ENCODE data around the gene KIF1C. TPM values are rescaled to one million over a fixed set of nuclear protein-coding genes. Genes with fewer than 3 reads are reported as not detected.
A peak's percentile ranks its signal among the peaks of the same experiment; 100 is the strongest.

KIF1C gene
- total RNA-seq, 1 donor from 2014 or later, result 46.9 TPM

DNA sequence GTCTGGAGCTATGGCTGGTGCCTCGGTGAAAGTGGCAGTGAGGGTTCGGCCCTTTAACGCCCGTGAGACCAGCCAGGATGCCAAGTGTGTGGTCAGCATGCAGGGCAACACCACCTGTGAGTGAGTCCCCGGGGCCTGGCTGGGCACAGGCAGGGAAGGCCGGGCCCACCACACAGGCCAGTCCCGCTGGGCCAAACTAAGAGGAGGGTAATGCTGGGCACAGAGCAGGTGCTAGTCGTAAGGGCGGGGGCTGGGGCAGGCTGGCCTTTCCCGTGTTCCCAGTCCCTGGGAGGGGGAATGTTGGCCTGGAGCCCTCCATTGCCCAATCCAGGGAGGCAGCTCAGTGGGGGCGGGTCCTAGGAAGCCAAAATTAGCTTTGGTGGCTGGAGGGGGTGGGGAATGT is 2.5 kb downstream of the KIF1C start:
- H3K4me1 ChIP-seq, result peaks cover 33% of the 10 kb centered on the region
- H3K36me3 ChIP-seq, result peaks cover 0 to 41% of the 10 kb centered on the region in 2 donors
- intact Hi-C loops (cut with DNase I), result no loop called here
- peak overlapping the region; percentile 89 for H3K27ac ChIP-seq
- no peaks in the 10 kb centered on the region for H3K27me3 ChIP-seq
- peak overlapping the region; percentile 85 to 95 for H3K4me3 ChIP-seq
- DNase-seq (ENCODE audit: extremely low spot score in 2 of 2), result no peak
- TF ChIP-seq POLR2A (IDR thresholded peaks at IDR 0.05), result no peak
- peak in 1 of 2 donors; percentile 34 for TF ChIP-seq POLR2AphosphoS5 (IDR thresholded peaks at IDR 0.05; ENCODE audit: insufficient read depth in 1 of 2, low read depth in 1 of 2)
- TF ChIP-seq, protein P1, sequence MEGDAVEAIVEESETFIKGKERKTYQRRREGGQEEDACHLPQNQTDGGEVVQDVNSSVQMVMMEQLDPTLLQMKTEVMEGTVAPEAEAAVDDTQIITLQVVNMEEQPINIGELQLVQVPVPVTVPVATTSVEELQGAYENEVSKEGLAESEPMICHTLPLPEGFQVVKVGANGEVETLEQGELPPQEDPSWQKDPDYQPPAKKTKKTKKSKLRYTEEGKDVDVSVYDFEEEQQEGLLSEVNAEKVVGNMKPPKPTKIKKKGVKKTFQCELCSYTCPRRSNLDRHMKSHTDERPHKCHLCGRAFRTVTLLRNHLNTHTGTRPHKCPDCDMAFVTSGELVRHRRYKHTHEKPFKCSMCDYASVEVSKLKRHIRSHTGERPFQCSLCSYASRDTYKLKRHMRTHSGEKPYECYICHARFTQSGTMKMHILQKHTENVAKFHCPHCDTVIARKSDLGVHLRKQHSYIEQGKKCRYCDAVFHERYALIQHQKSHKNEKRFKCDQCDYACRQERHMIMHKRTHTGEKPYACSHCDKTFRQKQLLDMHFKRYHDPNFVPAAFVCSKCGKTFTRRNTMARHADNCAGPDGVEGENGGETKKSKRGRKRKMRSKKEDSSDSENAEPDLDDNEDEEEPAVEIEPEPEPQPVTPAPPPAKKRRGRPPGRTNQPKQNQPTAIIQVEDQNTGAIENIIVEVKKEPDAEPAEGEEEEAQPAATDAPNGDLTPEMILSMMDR (IDR thresholded peaks at IDR 0.05), result no peak
- no peaks in the 10 kb centered on the region for H3K9me3 ChIP-seq

DNA sequence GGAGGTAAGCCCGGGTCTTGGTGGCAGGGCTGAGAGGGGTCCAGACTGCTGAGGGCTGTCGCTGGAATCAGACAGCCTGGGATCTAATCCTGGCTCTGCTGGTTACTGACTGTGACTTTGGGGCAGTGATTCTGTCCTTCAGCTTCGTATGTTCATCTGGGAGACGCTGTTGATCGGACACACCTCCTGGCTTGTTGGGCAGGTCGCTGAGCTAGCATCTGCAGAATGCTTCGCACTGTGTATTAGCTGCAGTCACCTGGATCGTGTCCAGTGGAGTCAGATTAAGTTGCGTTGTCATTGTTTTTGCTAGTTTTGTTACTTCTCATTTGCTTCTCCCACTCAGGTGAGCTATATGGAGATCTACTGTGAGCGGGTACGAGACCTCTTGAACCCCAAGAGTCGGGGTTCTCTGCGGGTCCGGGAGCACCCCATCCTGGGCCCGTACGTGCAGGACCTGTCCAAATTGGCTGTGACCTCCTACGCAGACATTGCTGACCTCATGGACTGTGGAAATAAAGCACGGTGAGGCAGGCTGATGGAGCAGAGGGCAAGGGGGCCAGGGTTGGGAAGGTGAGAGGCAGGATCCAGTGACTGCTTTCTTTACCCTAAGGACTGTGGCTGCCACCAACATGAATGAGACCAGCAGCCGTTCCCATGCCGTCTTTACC is 4.5 kb downstream of the KIF1C start:
- TF ChIP-seq POLR2A (IDR thresholded peaks at IDR 0.05), result no peak
- TF ChIP-seq POLR2AphosphoS5 (IDR thresholded peaks at IDR 0.05; ENCODE audit: insufficient read depth in 1 of 2, low read depth in 1 of 2), result no peak
- TF ChIP-seq, protein P1 (IDR thresholded peaks at IDR 0.05), result no peak
- H3K27me3 ChIP-seq, result no peaks in the 10 kb centered on the region
- H3K4me1 ChIP-seq, result peaks cover 26% of the 10 kb centered on the region
- H3K4me3 ChIP-seq, result no peak overlapping the region
- DNase-seq (ENCODE audit: extremely low spot score in 2 of 2), result no peak
- peaks cover 0 to 61% of the 10 kb centered on the region in 2 donors for H3K36me3 ChIP-seq
- intact Hi-C loops (cut with DNase I), result no loop called here
- H3K9me3 ChIP-seq, result no peaks in the 10 kb centered on the region
- no peak overlapping the region for H3K27ac ChIP-seq

DNA sequence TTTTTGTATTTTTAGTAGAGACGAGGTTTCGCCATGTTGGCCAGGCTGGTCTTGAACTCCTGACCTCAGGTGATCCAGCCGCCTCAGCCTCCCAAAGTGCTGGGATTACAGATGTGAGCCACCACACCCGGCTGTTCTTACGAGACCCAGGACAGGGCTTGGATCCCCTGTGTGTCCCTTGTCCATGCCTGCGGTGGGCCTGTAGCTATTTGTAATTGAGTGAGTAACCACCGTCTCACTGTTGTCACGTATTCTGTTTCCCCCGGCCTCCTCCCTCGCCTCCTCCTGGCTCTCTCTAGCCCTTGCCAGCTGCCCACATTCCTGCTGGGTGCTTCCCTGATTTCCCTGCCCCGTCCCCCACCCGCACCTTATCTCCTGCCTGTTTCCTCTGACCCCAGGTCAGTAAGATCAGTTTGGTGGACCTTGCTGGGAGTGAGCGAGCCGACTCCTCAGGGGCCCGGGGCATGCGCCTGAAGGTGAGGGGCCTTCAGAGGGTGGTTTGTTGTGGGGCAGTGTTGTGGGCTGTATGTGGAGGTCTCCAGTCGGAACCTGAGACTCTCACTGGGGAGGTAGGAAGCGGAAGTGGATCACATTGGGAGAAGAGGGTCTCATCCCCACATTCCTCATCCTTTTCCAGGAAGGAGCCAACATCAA is 5.6 kb downstream of the KIF1C start:
- Histone ChIP-seq H3K36me3 (peaks cover 0 to 72% of the 10 kb centered on the region in 2 donors), H3K4me3 (no peak overlapping the region), H3K27ac (no peak overlapping the region), H3K4me1 (peaks cover 25% of the 10 kb centered on the region), H3K27me3 (no peaks in the 10 kb centered on the region), H3K9me3 (no peaks in the 10 kb centered on the region)
- DNase-seq (ENCODE audit: extremely low spot score in 2 of 2), result no peak
- TF ChIP-seq POLR2AphosphoS5 (IDR thresholded peaks at IDR 0.05; ENCODE audit: insufficient read depth in 1 of 2, low read depth in 1 of 2), result no peak
- TF ChIP-seq POLR2A (IDR thresholded peaks at IDR 0.05), result no peak
- TF ChIP-seq, protein P1 (IDR thresholded peaks at IDR 0.05), result no peak
- intact Hi-C loops (cut with DNase I), result no loop called here

DNA sequence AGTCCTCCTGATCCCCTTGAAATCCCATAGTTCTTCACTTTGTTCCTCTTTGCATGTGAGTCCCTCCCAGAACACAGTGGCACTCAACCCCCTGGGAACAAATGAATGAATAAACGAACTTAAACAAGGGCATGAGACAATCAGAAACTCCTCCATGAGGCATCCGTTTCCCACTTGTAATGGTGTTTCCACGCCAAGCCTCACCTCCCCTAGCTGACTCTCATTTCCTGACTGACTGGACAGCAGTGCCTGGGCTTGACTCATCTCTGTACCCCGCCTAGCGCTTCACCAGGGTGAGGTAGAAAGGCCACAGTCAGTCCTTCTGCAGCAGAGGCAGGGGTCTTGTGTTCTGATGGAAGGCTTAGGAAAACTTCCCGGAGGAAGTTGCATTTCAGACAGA is 14.2 kb downstream of the KIF1C start:
- Histone ChIP-seq H3K4me3 (no peak overlapping the region), H3K27ac (no peak overlapping the region), H3K27me3 (no peaks in the 10 kb centered on the region), H3K4me1 (no peaks in the 10 kb centered on the region), H3K36me3 (peaks cover 0 to 67% of the 10 kb centered on the region in 2 donors), H3K9me3 (no peaks in the 10 kb centered on the region)
- no peak for DNase-seq (ENCODE audit: extremely low spot score in 2 of 2)
- no peak for TF ChIP-seq POLR2AphosphoS5 (IDR thresholded peaks at IDR 0.05; ENCODE audit: insufficient read depth in 1 of 2, low read depth in 1 of 2)
- TF ChIP-seq, protein P1 (IDR thresholded peaks at IDR 0.05), result no peak
- TF ChIP-seq POLR2A (IDR thresholded peaks at IDR 0.05), result no peak
- intact Hi-C loops (cut with DNase I), result no loop called here

DNA sequence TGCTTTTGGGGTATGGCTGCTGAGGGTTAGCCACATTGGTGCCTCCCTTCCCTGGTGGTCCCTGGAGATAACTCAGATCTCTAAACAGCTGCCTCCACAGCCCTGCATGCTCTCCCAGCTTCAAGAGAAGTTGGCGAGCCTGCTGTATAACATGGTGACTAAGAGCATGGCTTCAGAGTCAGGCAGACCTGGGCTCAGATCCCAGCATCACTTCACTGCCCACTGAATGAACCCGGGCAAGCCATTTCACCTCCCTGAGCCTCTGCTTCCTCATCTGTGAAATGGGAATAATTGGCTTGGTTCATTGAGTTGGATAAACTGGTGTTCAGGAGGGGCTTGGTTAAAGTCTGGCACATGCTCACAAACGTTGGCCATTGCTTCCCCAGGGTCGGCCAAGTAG is 16.6 kb downstream of the KIF1C start:
- peaks cover 3 to 53% of the 10 kb centered on the region in 2 donors for H3K36me3 ChIP-seq
- no peaks in the 10 kb centered on the region for H3K27me3 ChIP-seq
- H3K4me1 ChIP-seq, result no peaks in the 10 kb centered on the region
- no peak for DNase-seq (ENCODE audit: extremely low spot score in 2 of 2)
- no peak overlapping the region for H3K27ac ChIP-seq
- TF ChIP-seq, protein P1 (IDR thresholded peaks at IDR 0.05), result no peak
- TF ChIP-seq POLR2A (IDR thresholded peaks at IDR 0.05) (no peak), POLR2AphosphoS5 (IDR thresholded peaks at IDR 0.05; ENCODE audit: insufficient read depth in 1 of 2, low read depth in 1 of 2) (no peak)
- intact Hi-C loops (cut with DNase I), result no loop called here
- H3K4me3 ChIP-seq, result no peak overlapping the region
- no peaks in the 10 kb centered on the region for H3K9me3 ChIP-seq
